CD4-positive, alpha-beta T cell treated with Interleukin-10 for 1 hour (primary cell): ENCODE data around the gene TERT.
"Not testable (repeated sequence)": the region's sequence is repeated elsewhere in the genome, so short reads cannot be mapped to it uniquely, and the experiment has no call there.

Experiments used
- DNase-seq: peaks from one replicate; pipeline ENCODE4 v3.0.0-alpha.2; 2020

Gene TERT

DNA sequence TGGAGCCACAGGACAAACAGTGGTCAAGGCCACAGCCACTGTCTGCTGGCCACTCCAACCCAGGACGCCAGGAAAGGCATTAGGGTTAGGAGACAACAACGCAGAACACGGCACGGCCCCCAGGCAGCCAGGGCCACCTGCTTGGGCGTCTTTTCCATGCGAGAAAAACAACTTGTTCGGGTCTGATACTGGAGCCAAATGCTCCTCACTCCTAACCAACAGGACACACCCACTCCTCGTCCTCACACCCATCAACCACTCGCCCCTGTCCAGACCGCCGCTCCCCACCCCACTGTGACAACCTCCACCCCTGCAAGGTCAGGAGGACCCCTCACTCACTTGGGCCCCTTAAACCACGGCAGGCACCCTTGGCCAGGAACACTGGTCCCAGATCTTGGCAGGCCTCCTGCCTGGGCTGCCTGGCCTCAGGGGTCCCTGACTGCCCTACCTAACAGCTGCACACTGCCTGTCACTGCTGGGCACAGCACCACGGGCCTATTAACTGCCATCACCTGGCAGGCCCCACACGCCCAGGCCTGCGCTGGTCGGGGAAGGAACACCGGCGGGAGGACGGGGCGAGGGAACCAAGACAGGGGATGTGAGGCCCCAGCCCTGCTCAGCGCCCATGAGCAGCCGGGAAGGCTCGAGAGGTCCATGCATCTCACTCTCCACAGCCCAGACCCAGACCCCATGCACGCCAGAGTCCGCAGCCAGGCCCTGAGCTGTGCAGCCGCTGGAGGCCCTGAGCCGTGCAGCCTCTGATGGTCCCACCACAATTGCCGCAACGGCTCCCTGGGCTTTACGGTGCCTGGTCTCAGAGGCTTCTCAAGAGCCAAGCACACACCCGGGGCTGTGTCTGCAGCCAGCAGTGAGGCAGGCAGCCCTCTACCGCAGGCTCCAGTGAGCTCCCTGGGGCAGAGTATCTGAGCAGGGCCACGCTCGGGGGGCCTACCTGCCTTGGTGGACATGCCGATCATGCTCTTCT is 36.3 kb upstream of the TERT start:
- DNase-seq, result no peak

DNA sequence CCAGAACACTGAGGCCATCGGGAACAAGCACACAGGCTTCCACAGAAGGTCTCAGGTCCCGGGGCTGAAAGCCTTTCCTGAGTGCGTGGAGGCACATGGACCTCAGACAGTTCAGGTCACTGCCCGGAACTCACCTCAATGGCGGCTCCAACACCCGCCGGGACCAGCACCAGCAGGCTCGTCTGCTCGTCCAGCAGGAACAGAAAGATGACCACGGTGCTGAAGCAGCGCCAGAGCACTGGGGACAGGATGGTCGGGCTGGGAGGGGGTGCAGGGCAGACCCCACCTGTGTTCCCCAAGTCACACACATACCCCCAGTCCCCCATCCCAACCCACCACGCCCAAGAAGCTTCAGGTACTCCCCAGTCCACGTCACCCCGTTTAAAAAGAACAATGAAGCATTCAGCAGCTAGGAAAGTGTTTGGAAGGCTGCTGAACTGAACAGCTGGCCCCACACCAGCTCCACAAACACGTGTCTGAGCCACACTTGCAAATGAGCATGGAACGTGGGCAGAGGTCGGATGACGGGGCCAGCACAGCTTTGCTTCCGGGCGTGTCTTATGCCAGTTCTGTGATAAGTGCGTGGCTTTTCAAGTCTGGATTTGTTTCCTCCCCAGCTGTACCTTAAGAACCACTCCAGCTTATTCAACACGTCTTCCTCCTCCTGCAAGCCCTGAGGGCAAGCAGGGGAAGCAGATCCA is 35.4 kb upstream of the TERT start:
- no peak for DNase-seq

DNA sequence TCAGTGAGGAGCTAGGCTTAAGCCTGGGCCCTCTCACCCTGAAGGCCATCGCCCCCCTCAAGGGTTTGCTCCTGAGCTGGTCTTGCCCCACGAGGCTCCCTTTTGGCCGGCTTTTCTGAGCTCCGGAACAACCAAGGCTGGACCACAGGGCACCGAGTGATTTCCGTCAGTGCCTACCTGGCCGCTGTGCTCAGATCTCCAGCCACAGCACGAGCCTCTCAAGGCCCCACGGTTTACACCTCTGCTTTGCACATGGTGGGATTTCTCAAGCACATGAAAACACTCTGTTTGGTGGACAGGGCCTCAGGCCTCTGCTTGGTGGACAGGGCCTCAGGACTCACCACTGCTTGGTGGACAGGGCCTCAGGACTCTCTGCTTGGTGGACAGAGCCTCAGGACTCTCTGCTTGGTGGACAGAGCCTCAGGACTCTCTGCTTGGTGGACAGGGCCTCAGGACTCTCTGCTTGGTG is 34.3 kb upstream of the TERT start:
- DNase-seq, result no peak

DNA sequence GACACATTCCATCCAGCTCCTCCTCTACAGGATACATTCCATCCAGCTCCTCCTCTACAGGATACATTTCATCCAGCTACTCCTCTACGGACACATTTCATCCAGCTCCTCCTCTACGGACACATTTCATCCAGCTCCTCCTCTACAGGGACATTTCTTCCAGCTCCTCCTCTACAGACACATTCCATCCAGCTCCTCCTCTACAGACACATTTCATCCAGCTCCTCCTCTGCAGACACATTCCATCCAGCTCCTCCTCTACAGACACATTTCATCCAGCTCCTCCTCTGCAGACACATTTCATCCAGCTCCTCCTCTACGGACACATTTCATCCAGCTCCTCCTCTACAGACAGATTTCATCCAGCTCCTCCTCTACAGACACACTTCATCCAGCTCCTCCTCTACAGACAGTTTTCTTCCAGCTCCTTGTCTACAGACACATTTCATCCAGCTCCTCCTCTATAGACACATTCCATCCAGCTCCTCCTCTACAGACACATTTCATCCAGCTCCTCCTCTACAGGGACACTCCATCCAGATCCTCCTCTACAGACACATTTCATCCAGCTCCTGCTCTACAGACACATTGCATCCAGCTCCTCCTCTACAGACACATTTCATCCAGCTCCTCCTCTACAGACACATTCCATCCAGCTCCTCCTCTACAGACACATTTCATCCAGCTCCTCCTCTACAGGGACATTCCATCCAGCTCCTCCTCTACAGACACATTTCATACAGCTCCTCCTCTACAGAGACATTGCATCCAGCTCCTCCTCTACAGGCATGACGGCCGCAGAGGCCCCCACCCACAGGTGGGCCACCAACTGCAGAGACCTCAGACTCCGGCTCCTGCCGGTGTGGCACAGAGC is 33.6 kb upstream of the TERT start:
- not testable (repeated sequence) for DNase-seq

DNA sequence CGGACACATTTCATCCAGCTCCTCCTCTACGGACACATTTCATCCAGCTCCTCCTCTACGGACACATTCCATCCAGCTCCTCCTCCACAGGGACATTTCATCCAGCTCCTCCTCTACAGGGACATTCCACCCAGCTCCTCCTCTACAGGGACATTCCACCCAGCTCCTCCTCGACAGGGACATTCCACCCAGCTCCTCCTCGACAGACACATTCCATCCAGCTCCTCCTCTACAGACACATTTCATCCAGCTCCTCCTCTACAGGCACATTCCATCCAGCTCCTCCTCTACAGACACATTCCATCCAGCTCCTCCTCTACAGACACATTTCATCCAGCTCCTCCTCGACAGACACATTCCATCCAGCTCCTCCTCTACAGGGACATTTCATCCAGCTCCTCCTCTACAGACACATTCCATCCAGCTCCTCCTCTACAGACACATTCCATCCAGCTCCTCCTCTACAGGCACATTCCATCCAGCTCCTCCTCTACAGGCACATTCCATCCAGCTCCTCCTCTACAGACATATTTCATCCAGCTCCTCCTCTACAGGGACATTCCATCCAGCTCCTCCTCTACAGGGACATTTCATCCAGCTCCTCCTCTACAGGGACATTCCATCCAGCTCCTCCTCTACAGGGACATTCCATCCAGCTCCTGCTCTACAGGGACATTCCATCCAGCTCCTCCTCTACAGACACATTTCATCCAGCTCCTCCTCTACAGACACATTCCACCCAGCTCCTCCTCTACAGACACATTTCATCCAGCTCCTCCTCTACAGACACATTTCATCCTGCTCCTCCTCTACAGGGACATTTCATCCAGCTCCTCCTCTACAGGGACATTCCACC is 32.3 kb upstream of the TERT start:
- not testable (repeated sequence) for DNase-seq

DNA sequence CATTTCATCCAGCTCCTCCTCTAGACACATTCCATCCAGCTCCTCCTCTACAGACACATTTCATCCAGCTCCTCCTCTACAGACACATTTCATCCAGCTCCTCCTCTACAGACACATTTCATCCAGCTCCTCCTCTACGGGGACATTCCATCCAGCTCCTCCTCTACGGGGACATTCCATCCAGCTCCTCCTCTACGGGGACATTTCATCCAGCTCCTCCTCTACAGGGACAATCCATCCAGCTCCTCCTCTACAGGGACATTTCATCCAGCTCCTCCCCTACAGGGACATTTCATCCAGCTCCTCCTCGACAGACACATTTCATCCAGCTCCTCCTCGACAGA is 31.6 kb upstream of the TERT start:
- DNase-seq, result not testable (repeated sequence)

DNA sequence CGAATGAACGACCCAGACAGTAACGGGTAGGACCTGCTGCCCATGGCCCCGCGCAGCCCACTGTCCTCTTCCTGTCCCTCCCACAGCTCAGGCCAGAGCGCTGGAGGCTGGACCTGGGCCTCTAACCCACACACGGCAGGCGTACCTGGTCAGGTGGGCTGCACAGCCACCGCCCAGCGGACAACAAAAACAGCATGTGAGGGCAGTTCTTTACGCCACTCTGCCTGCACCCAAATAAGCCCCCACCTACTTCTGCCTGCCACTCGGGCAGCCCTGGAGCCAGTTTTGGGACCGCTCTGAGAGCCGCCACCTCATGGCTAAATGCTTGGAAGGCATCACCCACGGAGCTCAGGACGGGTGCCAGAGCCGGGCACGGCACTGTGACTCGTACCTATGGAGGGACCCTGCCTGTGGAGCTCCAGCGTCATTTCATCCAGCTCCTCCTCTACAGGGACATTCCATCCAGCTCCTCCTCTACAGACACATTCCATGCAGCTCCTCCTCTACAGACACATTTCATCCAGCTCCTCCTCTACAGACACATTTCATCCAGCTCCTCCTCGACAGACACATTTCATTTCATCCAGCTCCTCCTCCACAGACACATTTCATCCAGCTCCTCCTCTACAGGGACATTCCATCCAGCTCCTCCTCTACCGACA is 31.1 kb upstream of the TERT start:
- DNase-seq, result no peak

DNA sequence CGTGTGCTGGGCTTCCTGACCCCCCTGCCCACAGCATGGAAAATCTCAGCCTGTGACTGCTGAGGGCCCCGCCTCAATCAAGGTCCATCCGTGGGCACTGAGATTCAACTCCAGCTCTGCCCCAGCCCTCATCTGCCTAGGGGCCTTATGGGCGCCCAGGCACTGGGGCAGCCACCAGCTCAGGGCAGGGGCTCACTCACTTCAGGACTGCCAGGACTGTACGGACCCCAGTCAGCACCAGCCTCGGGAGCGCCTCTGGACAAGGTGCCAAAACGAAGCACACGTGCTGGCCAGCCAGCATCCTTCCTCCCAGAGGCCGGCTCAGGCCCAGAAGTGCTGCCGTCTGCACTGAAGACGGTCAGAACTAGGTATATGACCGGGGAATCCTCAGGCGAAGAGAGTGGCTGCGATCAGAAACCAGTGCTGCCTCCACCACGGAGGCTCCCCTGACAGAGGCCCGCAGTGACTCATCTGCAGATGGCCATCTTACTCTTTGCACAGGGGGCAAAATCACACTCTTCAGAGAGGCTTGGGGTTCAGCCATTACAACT is 30.4 kb upstream of the TERT start:
- no peak for DNase-seq

DNA sequence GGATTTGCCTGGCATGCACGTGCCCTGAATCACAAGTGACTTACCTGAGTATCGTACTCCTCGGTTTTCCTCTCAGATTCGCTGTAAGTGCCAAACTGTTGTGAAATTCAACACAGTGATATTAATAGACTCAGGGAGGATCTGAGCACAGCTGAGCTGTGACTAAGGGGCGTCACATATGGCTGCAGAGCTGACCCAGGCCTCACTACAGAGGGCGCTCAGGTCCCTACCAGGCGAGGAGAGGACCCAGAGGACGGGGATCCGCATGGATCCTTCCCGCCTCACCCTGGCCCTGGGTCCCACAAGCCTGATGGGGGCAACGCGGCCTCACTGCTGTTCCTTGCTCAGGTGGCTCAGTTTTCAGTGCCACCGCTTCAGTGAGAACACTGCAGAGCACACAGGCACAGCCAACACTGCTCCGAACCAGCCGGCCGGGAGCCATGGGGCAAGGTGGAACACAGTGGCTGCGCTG is 29.9 kb upstream of the TERT start:
- no peak for DNase-seq

DNA sequence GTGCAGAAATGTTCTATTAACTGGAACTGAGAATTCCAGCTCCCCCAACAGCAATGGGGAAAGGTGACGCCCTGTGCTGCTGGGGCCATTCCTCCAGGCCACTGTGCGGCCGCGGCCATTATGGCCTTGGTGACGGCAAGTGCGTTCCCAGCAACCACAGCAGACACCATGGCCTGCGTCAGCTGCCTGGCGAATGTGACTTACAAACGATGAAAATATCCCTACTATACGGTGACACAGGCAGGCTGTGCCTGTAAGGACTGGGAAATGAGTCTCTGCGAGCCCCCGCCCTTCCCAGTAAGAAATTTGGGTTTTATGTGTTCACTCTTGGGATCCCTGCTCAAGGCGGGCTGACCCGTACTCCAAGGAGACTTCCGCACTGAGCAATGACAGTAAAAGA is 29.4 kb upstream of the TERT start:
- DNase-seq, result no peak

DNA sequence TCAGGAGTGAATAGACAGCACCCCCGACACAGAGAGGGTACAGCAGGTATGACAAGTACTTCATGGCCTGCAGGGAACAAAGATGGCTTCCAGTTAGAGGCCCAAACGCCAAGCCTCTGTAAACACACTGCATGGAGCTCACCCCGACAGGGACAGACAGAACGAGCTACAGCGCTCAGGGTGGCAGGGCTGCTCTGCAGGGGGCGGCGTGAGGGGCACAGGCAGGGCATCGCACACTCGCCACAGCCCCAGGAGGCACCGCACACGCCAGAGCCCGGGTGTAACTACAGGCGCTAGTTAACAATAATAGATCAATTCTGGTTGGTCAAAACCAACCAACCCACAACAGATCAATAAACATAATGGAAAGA is 28.9 kb upstream of the TERT start:
- no peak for DNase-seq

DNA sequence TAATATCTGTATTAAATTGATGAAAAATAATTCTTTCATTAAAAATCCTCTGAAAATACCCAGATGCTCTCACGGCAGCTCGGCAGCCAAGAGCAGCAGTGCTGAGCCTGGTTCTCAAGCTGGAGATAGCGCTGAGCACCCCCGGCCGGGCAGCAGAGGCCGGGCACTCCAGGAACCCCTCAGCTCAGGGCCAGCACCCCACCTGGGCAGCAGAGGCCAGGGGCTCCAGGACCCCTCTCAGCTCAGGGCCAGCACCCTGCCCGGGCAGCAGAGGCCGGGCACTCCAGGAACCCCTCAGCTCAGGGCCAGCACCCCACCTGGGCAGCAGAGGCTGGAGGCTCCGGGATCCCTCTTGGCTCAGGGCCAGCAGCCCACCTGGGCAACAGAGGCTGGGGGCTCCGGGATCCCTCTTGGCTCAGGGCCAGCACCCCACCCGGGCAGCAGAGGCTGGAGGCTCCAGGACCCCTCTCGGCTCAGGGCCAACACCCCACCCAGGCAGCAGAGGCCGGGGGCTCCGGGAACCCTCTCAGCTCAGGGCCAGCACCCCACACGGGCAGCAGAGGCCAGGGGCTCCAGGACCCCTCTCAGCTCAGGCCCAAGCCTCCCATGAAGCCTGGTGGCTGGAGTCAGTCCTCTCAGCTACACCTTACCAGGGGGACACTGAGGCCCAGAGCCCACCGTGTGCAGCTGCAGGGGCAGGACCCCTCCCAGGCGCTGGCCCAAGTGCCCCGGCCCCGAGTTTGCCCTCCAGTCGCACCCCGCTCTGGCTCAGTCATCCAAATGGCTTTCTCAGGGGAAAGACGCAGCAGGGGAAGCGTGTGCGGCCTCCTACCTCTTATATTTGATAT is 28.3 kb upstream of the TERT start:
- no peak for DNase-seq

DNA sequence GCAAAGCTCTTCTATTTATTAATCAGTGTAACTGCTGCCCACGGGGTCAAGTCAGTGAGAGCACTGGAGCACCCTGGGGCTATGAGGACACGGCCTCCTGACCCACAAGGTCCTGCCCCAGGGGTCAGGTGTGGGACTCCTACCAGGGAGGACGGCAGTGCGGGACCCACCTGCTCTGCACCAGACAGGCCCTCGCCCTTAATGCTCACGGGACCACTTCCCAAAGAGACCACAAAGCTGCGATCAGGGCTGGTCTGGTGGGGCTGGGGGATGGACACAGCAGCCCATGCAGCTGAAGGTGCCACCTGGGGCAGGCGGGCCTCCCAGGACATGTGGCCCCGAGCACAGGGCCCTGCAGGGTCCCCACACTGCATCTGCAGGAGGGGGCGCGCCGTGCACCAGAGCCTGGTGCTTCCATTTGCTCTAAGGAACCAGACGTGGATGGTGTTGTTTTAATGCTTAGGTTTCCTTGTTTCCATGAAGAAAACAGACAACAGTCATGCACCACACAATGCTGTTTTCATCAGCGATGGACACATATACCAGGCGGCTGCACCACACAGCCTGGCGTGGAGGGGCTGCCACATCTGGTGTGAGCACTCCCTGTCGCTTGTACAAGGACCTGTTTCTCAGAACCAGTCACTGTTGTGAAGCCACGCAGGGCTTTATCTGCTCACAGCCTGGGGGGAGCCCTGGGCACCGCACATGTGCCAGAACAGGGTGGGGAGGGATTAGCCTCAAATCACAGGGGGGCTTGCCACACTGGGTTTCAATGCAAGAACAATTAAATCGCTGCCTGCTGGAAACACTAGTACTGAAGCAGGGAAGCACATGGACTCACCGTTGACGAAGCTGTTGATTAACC is 27.4 kb upstream of the TERT start:
- no peak for DNase-seq

DNA sequence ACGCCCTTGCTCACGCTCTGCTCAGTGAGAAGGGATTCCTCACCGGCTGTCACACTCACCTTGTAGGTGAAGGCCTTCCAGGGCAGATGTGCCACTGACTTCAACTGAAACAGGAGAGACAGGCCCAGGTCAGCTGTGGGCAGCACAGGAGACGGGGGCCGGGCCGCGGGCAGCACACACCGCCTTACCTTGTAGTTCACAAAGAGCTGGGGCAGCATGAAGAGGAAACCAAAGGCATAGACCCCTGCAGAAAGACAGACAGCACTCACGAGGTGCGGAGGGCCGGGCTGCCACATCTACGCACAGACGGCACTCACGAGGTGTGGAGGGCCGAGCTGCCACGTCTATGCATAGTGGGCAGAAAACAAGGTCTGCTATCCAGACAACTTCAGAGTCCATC is 26.7 kb upstream of the TERT start:
- no peak for DNase-seq

DNA sequence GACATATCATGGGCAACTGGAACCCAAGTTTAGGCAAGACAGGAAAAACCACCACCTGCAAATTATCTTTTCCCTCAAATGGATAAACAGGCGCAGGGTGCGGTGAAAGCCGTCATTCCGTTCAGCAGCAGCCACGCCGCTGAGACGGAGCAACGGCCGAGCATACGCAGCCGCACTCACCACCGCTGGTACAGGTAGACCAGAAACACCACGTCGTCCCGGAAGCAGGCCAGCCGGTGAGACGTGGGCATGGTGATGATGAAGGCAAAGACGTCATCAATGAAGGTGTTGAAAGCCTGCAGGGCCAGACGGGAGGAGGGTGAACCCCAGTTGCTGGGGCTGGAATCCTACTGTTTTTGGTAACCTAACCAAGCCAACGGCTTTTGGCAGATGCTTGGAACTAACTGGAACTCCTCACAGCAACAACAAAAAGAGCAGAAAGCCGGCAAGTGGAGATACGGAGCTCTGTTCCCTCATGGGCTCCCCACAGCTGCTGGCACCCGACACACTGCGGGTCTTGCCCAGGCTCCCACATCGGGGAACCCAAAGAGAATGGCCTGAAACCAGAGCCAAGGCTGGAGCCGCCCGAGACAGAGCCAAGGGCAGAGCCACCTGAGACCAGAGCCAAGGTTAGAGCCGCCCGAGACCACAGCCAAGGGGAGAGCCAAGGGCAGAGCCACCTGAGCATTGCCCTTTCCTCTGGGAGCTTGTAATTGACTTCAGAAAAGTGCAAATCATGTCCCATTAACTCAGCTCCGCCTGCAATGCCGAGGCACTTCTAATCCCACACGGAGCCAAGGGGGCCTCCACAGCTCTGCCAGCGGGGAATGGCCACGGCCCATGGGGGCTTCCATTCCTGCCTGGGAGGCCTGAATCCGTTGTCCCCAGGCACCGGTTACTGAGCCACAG is 25.8 kb upstream of the TERT start:
- DNase-seq, result no peak

DNA sequence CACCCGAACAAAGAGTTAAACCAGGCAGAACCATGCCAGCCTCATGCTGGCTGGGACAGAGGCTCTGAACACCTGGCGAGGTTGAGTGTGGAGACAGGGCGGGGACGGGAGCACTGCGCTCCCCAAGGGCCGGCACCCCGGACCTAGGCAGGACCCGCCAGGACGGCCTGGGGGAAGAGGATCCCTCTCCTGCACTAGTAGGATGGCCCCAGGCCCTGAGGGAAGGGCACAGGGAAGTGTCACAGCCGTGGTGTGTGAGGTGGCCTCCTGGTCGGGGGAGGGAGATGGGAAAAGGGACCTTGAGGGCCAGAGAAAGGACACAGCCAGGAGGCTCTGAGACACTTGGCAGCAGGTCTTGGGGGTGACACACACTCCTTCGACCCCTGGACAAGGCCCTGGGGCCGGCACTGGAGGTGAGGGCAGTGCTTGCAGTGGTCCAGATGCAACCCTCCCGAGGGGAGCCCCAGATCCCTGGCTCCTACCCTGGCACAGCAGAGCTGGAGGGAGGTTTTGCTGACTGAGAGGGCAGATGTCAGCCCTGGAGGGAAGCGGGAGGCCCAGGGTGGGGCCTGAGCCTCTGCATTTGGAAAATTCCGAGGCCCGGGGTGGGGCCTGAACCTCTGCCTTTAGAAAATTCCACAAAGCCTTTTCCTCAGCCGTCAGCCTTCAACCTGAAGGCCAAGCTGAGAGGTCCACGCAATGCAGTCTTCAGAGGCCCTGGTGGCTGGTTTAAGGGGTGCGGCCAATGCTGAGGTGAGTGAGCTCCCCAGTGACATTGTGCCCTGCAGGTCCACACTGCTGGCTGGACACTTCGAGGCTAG is 24.8 kb upstream of the TERT start:
- DNase-seq, result no peak

DNA sequence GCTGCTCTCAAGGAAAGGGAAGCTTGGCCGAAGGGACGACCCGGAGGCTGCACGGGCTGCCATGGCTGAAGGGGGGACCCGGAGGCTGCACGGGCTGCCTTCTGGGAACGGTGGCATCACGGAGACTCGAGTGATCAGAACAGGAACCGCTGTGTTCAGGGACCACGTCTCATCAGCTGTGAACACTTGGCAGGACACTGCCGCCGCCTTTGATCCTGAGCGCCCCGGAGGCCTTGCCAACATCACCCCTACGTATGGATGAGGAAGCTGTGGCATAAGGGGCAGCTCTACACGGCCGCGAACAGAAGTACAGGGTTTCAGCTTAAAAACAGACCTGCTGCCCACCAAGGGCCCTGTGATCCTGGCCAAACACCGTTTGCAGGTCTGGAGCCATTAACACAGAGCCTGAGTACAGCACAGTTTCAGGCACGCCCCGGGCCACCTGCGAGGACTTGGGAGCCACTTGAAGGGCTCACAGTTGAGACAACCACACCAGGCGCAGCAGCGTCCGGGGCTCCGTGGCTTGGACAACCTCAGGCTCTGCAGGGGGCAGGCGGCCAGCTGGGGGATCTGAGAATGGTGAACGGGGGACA is 23.9 kb upstream of the TERT start:
- no peak for DNase-seq
